GM23338 (cell line): Measurements from ENCODE around the gene SRGAP1. TPM values are rescaled to one million over a fixed set of nuclear protein-coding genes. Genes with fewer than 3 reads are reported as not detected.

Experiments
- ATAC-seq: fragments of 200-7000 bp; cut with Tn5 transposase; 3 replicates; pipeline ENCODE4 v1.9.1; 2020
- DNase-seq: peaks from one replicate; pipeline ENCODE4 v3.0.0-alpha.2; 2015; ENCODE audit warnings: low spot score
- H2AFZ ChIP-seq: fragments of 200-600 bp; sonication (generic); 2 replicates; pipeline ENCODE4 v1.8.0; 2016; ENCODE audit warnings: antibody characterized with exemption, mild to moderate bottlenecking, moderate library complexity
- H3F3A ChIP-seq: fragments of 200-600 bp; sonication (generic); replicated peaks from 2 replicates; pipeline ENCODE4 v1.8.0; 2017; ENCODE audit warnings: antibody characterized with exemption, mixed run types, low read depth
- H3K27ac ChIP-seq: fragments of 200-600 bp; sonication (generic); 2 replicates; pipeline ENCODE4 v1.6.1; 2016; ENCODE audit warnings: low read depth
- H3K27me3 ChIP-seq: fragments of 200-600 bp; sonication (generic); 2 replicates; pipeline ENCODE4 v1.8.0; 2016; ENCODE audit warnings: mild to moderate bottlenecking, mixed run types, moderate library complexity; ENCODE audit not compliant: insufficient read depth
- H3K36me3 ChIP-seq: fragments of 200-600 bp; sonication (generic); 2 replicates; pipeline ENCODE4 v1.8.0; 2016; ENCODE audit warnings: mild to moderate bottlenecking; ENCODE audit not compliant: insufficient read depth
- H3K4me1 ChIP-seq: fragments of 200-600 bp; sonication (generic); 2 replicates; pipeline ENCODE4 v1.8.0; 2016; ENCODE audit warnings: mild to moderate bottlenecking, moderate library complexity; ENCODE audit not compliant: insufficient read depth
- H3K4me2 ChIP-seq: fragments of 200-600 bp; sonication (generic); 2 replicates; pipeline ENCODE4 v1.7.1; 2017; ENCODE audit warnings: mixed run types
- H3K4me3 ChIP-seq: fragments of 200-600 bp; sonication (generic); 2 replicates; pipeline ENCODE4 v1.6.1; 2016; ENCODE audit warnings: mixed run types
- H3K79me2 ChIP-seq: fragments of 200-600 bp; sonication (generic); replicated peaks from 2 replicates; pipeline ENCODE4 v1.8.0; 2017; ENCODE audit warnings: mild to moderate bottlenecking; ENCODE audit not compliant: insufficient read depth
- H3K9me2 ChIP-seq: fragments of 200-600 bp; sonication (generic); 2 replicates; pipeline ENCODE4 v1.8.0; 2017; ENCODE audit not compliant: insufficient read depth
- H4K20me1 ChIP-seq: fragments of 200-600 bp; sonication (generic); replicated peaks from 2 replicates; pipeline ENCODE4 v1.8.0; 2017; ENCODE audit warnings: mild to moderate bottlenecking; ENCODE audit not compliant: insufficient read depth
- H3K27ac Mint-ChIP-seq: 2 replicates; pipeline ENCODE4 v1.8.0; 2020; ENCODE audit warnings: inconsistent platforms, mild to moderate bottlenecking, moderate library complexity, mixed read lengths
- H3K27me3 Mint-ChIP-seq: 3 replicates; pipeline ENCODE4 v1.8.0; 2022; ENCODE audit warnings: low read depth, mild to moderate bottlenecking, moderate library complexity, mixed read lengths, inconsistent platforms; ENCODE audit not compliant: insufficient read depth, poor library complexity
- H3K36me3 Mint-ChIP-seq: 3 replicates; pipeline ENCODE4 v1.8.0; 2021; ENCODE audit warnings: low read depth, mild to moderate bottlenecking, inconsistent platforms, moderate library complexity, mixed read lengths
- H3K4me1 Mint-ChIP-seq: 3 replicates; pipeline ENCODE4 v1.8.0; 2020; ENCODE audit warnings: mild to moderate bottlenecking, inconsistent platforms, mixed read lengths
- H3K4me3 Mint-ChIP-seq: 3 replicates; pipeline ENCODE4 v1.8.0; 2021; ENCODE audit warnings: moderate library complexity, mild to moderate bottlenecking, inconsistent platforms, mixed read lengths
- H3K9me3 Mint-ChIP-seq: 3 replicates; pipeline ENCODE4 v1.8.0; 2020; ENCODE audit warnings: moderate library complexity, mild to moderate bottlenecking, inconsistent platforms, mixed read lengths
- CREB1 ChIP-seq: fragments of 250-450 bp; sonication (Bioruptor Pico); IDR thresholded peaks from 2 replicates; pipeline ENCODE4 v1.5.0; 2020; ENCODE audit warnings: low read depth, mild to moderate bottlenecking, moderate library complexity
- CTCF ChIP-seq, 2 experiments: fragments of 200-600 bp in 1 of 2; sonication (generic) in 1 of 2; conservative IDR thresholded peaks; 2 replicates each; pipeline versions ENCODE4 v1.5.1 to v1.6.1; 2016 to 2017; ENCODE audit warnings: antibody characterized with exemption in 2 of 2, low read depth in 2 of 2, mild to moderate bottlenecking in 2 of 2, moderate library complexity in 1 of 2
- ETS1 ChIP-seq: IDR thresholded peaks from 2 replicates; pipeline ENCODE4 v1.6.1; 2016; ENCODE audit warnings: antibody characterized with exemption
- EZH2 ChIP-seq: fragments of 200-600 bp; sonication (generic); IDR thresholded peaks from one replicate; pipeline ENCODE4 v1.8.0; 2017; ENCODE audit warnings: antibody characterized with exemption, mild to moderate bottlenecking, low read depth; ENCODE audit not compliant: unreplicated experiment
- EZH2phosphoT487 ChIP-seq: fragments of 200-600 bp; sonication (generic); IDR thresholded peaks from one replicate; pipeline ENCODE4 v1.8.1; 2018; ENCODE audit warnings: antibody characterized with exemption; ENCODE audit not compliant: unreplicated experiment
- JUNB ChIP-seq: IDR thresholded peaks from one replicate; pipeline ENCODE4 v1.6.1; 2016; ENCODE audit warnings: antibody characterized with exemption; ENCODE audit not compliant: unreplicated experiment
- NANOG ChIP-seq: IDR thresholded peaks from 2 replicates; pipeline ENCODE4 v1.6.1; 2016; ENCODE audit warnings: antibody characterized with exemption, borderline replicate concordance
- POLR2AphosphoS5 ChIP-seq: IDR thresholded peaks from 2 replicates; pipeline ENCODE4 v1.6.1; 2016; ENCODE audit warnings: antibody characterized with exemption, low read depth
- REST ChIP-seq: IDR thresholded peaks from one replicate; pipeline ENCODE4 v1.6.1; 2018; ENCODE audit warnings: antibody characterized with exemption; ENCODE audit not compliant: unreplicated experiment
- STAT1 ChIP-seq: IDR thresholded peaks from one replicate; pipeline ENCODE4 v1.6.1; 2016; ENCODE audit warnings: antibody characterized with exemption; ENCODE audit not compliant: unreplicated experiment
- ZNF114 ChIP-seq: fragments of 250-450 bp; sonication (Bioruptor Pico); IDR thresholded peaks from 2 replicates; pipeline ENCODE4 v1.5.0; 2020; ENCODE audit warnings: mild to moderate bottlenecking, moderate library complexity
- ZNF331 ChIP-seq: fragments of 250-450 bp; sonication (Bioruptor Pico); IDR thresholded peaks from 2 replicates; pipeline ENCODE4 v1.5.0; 2020; ENCODE audit warnings: low read depth, mild to moderate bottlenecking, moderate library complexity
- polyA plus RNA-seq: library from polyadenylated mRNA; unstranded; fragments of >200 nt; fragmentation: Nextera tagmentation; extraction: Ambion mirVana; gene quantifications from 2 replicates; pipeline ENCODE4 v1.2.1, GENCODE V29; 2016
- total RNA-seq: library from RNA; depleted of rRNA; stranded (reverse); fragments of >200 nt; shearing (Covaris generic); gene quantifications from 2 replicates; pipeline ENCODE4 v1.2.3, GENCODE V29; 2014
- TF ChIP-seq, protein P1 (sequence below): fragments of 250-450 bp; sonication (Bioruptor Pico); IDR thresholded peaks from 2 replicates; pipeline ENCODE4 v1.5.0; 2020; ENCODE audit warnings: mild to moderate bottlenecking, moderate library complexity

SRGAP1 gene
- total and polyA plus RNA-seq, 2 experiments from 2014 or later, result 6.1 to 8.1 TPM

GRCh38 chr12:64008596-64008995, 164.1 kb downstream of the SRGAP1 start:
- Histone ChIP-seq H4K20me1 (no peaks in the 10 kb centered on the region), H3K9me2 (no peaks in the 10 kb centered on the region), H3K4me2 (no peak overlapping the region), H3K79me2 (no peaks in the 10 kb centered on the region), H2AFZ (no peak overlapping the region), H3K4me3 (no peak overlapping the region), H3K36me3 (no peaks in the 10 kb centered on the region), H3K27me3 (no peaks in the 10 kb centered on the region), H3K4me1 (no peaks in the 10 kb centered on the region), H3F3A (no peaks in the 10 kb centered on the region), H3K27ac (no peak overlapping the region)
- H3K36me3 Mint-ChIP-seq, result peaks cover 18% of the 10 kb centered on the region; the same call in 2 of the 3 replicates
- peaks cover 5% of the 10 kb centered on the region; the same call in 2 of the 3 replicates for H3K4me1 Mint-ChIP-seq
- no peaks in the 10 kb centered on the region for H3K27me3 Mint-ChIP-seq
- H3K9me3 Mint-ChIP-seq, result peaks cover 12% of the 10 kb centered on the region; the same call in 1 of the 3 replicates
- no peak for ATAC-seq
- no peak for DNase-seq
- no peak overlapping the region for H3K27ac Mint-ChIP-seq
- no peak overlapping the region for H3K4me3 Mint-ChIP-seq
- TF ChIP-seq CREB1 (CRISPR knock-in tag), result no peak
- no peak for TF ChIP-seq EZH2
- no peak for TF ChIP-seq ETS1
- no peak for TF ChIP-seq POLR2AphosphoS5
- TF ChIP-seq, protein P1, sequence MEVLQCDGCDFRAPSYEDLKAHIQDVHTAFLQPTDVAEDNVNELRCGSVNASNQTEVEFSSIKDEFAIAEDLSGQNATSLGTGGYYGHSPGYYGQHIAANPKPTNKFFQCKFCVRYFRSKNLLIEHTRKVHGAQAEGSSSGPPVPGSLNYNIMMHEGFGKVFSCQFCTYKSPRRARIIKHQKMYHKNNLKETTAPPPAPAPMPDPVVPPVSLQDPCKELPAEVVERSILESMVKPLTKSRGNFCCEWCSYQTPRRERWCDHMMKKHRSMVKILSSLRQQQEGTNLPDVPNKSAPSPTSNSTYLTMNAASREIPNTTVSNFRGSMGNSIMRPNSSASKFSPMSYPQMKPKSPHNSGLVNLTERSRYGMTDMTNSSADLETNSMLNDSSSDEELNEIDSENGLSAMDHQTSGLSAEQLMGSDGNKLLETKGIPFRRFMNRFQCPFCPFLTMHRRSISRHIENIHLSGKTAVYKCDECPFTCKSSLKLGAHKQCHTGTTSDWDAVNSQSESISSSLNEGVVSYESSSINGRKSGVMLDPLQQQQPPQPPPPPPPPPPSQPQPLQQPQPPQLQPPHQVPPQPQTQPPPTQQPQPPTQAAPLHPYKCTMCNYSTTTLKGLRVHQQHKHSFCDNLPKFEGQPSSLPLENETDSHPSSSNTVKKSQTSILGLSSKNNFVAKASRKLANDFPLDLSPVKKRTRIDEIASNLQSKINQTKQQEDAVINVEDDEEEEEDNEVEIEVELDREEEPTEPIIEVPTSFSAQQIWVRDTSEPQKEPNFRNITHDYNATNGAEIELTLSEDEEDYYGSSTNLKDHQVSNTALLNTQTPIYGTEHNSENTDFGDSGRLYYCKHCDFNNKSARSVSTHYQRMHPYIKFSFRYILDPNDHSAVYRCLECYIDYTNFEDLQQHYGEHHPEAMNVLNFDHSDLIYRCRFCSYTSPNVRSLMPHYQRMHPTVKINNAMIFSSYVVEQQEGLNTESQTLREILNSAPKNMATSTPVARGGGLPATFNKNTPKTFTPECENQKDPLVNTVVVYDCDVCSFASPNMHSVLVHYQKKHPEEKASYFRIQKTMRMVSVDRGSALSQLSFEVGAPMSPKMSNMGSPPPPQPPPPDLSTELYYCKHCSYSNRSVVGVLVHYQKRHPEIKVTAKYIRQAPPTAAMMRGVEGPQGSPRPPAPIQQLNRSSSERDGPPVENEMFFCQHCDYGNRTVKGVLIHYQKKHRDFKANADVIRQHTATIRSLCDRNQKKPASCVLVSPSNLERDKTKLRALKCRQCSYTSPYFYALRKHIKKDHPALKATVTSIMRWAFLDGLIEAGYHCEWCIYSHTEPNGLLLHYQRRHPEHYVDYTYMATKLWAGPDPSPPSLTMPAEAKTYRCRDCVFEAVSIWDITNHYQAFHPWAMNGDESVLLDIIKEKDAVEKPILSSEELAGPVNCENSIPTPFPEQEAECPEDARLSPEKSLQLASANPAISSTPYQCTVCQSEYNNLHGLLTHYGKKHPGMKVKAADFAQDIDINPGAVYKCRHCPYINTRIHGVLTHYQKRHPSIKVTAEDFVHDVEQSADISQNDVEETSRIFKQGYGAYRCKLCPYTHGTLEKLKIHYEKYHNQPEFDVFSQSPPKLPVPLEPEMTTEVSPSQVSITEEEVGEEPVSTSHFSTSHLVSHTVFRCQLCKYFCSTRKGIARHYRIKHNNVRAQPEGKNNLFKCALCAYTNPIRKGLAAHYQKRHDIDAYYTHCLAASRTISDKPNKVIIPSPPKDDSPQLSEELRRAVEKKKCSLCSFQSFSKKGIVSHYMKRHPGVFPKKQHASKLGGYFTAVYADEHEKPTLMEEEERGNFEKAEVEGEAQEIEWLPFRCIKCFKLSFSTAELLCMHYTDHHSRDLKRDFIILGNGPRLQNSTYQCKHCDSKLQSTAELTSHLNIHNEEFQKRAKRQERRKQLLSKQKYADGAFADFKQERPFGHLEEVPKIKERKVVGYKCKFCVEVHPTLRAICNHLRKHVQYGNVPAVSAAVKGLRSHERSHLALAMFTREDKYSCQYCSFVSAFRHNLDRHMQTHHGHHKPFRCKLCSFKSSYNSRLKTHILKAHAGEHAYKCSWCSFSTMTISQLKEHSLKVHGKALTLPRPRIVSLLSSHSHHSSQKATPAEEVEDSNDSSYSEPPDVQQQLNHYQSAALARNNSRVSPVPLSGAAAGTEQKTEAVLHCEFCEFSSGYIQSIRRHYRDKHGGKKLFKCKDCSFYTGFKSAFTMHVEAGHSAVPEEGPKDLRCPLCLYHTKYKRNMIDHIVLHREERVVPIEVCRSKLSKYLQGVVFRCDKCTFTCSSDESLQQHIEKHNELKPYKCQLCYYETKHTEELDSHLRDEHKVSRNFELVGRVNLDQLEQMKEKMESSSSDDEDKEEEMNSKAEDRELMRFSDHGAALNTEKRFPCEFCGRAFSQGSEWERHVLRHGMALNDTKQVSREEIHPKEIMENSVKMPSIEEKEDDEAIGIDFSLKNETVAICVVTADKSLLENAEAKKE (CRISPR knock-in tag), result no peak
- no peak for TF ChIP-seq NANOG
- TF ChIP-seq ZNF331 (CRISPR knock-in tag), result no peak
- no peak for TF ChIP-seq EZH2phosphoT487
- TF ChIP-seq REST, result no peak
- TF ChIP-seq ZNF114, result no peak
- no peak for TF ChIP-seq CTCF (conservative IDR thresholded peaks at IDR 0.05; ENCODE audit: low read depth in 2 of 2)
- no peak for TF ChIP-seq STAT1
- TF ChIP-seq JUNB, result no peak
